VCaP (cell line): ENCODE measurements around the gene OR5M10.
A peak's percentile ranks its signal among the peaks of the same experiment; 100 is the strongest.
"Not testable (repeated sequence)": the region's sequence is repeated elsewhere in the genome, so short reads cannot be mapped to it uniquely, and the experiment has no call there.

Experiments
- H3K27ac ChIP-seq: fragments of 450-650 bp; 2 replicates; pipeline ENCODE4 v1.5.1; 2017
- CTCF ChIP-seq: fragments of 450-650 bp; conservative IDR thresholded peaks from 2 replicates; pipeline ENCODE4 v1.5.1; 2017; ENCODE audit warnings: mild to moderate bottlenecking, moderate library complexity

Gene OR5M10

GRCh38 chr11:56577621-56578020 lies at the start of gene OR5M10:
OR5M10 (minus strand) TSS chr11:56577721; CDS start chr11:56577721, 0 bp downstream.
- no peak within 1 kb of the TSS for H3K27ac ChIP-seq
- TF ChIP-seq CTCF, result no peak

GRCh38 chr11:56625946-56626345 lies 48.4 kb upstream of the OR5M10 start:
- no peak for TF ChIP-seq CTCF
- H3K27ac ChIP-seq, result no peak overlapping the region

- no peak overlapping the region for H3K27ac ChIP-seq
- TF ChIP-seq CTCF, result peak; percentile 89
These were observed 47.2 kb upstream of the OR5M10 start for GRCh38 chr11:56624661-56625110.

- no peak for TF ChIP-seq CTCF
- H3K27ac ChIP-seq, result no peak overlapping the region
These were observed 33.7 kb upstream of the OR5M10 start for GRCh38 chr11:56611174-56611573.

- not testable (repeated sequence) for H3K27ac ChIP-seq
These were observed 14.7 kb upstream of the OR5M10 start for GRCh38 chr11:56592088-56592717.

GRCh38 chr11:56558574-56558973 lies 18.9 kb downstream of the OR5M10 start:
- no peak overlapping the region for H3K27ac ChIP-seq

GRCh38 chr11:56554691-56555090 lies 22.8 kb downstream of the OR5M10 start:
- not testable (repeated sequence) for H3K27ac ChIP-seq

More at GRCh38 chr11:56558574-56558973, 18.9 kb downstream of the OR5M10 start:
- no peak for TF ChIP-seq CTCF

GRCh38 chr11:56545531-56545930 lies 32.0 kb downstream of the OR5M10 start:
- peak overlapping the region; percentile 80 for H3K27ac ChIP-seq

More at GRCh38 chr11:56545531-56545930, 32.0 kb downstream of the OR5M10 start:
- no peak for TF ChIP-seq CTCF
